ENCODE results near the gene SFT2D1.

SFT2D1 gene

GRCh38 chr6:166377721-166378120 is 35.4 kb upstream of the SFT2D1 start:
- DNase-seq (ENCODE audit: low spot score): no peak
- in situ Hi-C loops (cut with MboI; ENCODE audit: low sequenced_read_pairs, unreplicated experiment): no loop called here
- TF ChIP-seq CTCF (IDR thresholded peaks at IDR 0.05; ENCODE audit: borderline replicate concordance, control extremely low read depth, extremely low read depth, insufficient read depth, missing control alignments): no peak

GRCh38 chr6:166375013-166375412 is 32.7 kb upstream of the SFT2D1 start:
- in situ Hi-C loops (cut with MboI; ENCODE audit: low sequenced_read_pairs, unreplicated experiment): no loop called here
- no peak for DNase-seq (ENCODE audit: low spot score)
- TF ChIP-seq CTCF (IDR thresholded peaks at IDR 0.05; ENCODE audit: borderline replicate concordance, control extremely low read depth, extremely low read depth, insufficient read depth, missing control alignments): no peak

- DNase-seq (ENCODE audit: low spot score): no peak
- TF ChIP-seq CTCF (IDR thresholded peaks at IDR 0.05; ENCODE audit: borderline replicate concordance, control extremely low read depth, extremely low read depth, insufficient read depth, missing control alignments): no peak
- in situ Hi-C loops (cut with MboI; ENCODE audit: low sequenced_read_pairs, unreplicated experiment): no loop called here
Observed at GRCh38 chr6:166370489-166370888, 28.1 kb upstream of the SFT2D1 start.

- TF ChIP-seq CTCF (IDR thresholded peaks at IDR 0.05; ENCODE audit: borderline replicate concordance, control extremely low read depth, extremely low read depth, insufficient read depth, missing control alignments): no peak
- no peak for DNase-seq (ENCODE audit: low spot score)
- in situ Hi-C loops (cut with MboI; ENCODE audit: low sequenced_read_pairs, unreplicated experiment): no loop called here
Observed at GRCh38 chr6:166369782-166370181, 27.4 kb upstream of the SFT2D1 start.

- DNase-seq (ENCODE audit: low spot score): no peak
- in situ Hi-C loops (cut with MboI; ENCODE audit: low sequenced_read_pairs, unreplicated experiment): no loop called here
- no peak for TF ChIP-seq CTCF (IDR thresholded peaks at IDR 0.05; ENCODE audit: borderline replicate concordance, control extremely low read depth, extremely low read depth, insufficient read depth, missing control alignments)
Observed at GRCh38 chr6:166366921-166367320, 24.6 kb upstream of the SFT2D1 start.

- no peak for DNase-seq (ENCODE audit: low spot score)
- in situ Hi-C loops (cut with MboI; ENCODE audit: low sequenced_read_pairs, unreplicated experiment): no loop called here
- TF ChIP-seq CTCF (IDR thresholded peaks at IDR 0.05; ENCODE audit: borderline replicate concordance, control extremely low read depth, extremely low read depth, insufficient read depth, missing control alignments): no peak
Observed at GRCh38 chr6:166365806-166366205, 23.5 kb upstream of the SFT2D1 start.

GRCh38 chr6:166365221-166365620 is 22.9 kb upstream of the SFT2D1 start:
- no peak for DNase-seq (ENCODE audit: low spot score)
- no peak for TF ChIP-seq CTCF (IDR thresholded peaks at IDR 0.05; ENCODE audit: borderline replicate concordance, control extremely low read depth, extremely low read depth, insufficient read depth, missing control alignments)
- in situ Hi-C loops (cut with MboI; ENCODE audit: low sequenced_read_pairs, unreplicated experiment): no loop called here
